GM19099 (cell line): Measurements from ENCODE around the gene AZI2.

Source experiments
- POLR2A ChIP-seq: IDR thresholded peaks from 3 replicates; pipeline ENCODE4 v1.6.1; 2011; ENCODE audit warnings: low read depth; ENCODE audit not compliant: insufficient read length; ENCODE audit errors: extremely low read depth

The AZI2 gene

DNA sequence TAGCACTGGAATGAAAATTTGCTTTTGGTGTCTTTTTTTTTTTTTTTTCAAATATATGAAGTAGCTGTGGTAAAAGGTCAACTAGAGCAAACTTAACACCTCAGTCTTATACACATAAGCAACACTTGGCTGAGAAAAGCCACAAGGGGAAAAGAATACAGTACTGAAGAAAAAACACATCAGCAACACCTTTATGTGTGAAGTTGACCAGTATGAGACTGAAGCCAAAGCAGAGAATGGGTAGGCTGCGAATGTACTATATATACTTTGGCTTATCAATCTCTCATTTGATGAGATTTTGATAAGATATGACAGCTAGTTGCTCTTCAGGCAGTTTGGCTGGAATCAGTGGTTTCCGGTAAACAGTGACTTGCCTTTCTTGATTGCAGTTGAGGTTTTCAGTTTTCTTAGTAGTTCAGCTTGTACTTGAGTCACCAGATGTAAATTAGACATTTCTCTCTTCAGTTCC lies 22.1 kb downstream of the AZI2 start:
- no peak for TF ChIP-seq POLR2A

DNA sequence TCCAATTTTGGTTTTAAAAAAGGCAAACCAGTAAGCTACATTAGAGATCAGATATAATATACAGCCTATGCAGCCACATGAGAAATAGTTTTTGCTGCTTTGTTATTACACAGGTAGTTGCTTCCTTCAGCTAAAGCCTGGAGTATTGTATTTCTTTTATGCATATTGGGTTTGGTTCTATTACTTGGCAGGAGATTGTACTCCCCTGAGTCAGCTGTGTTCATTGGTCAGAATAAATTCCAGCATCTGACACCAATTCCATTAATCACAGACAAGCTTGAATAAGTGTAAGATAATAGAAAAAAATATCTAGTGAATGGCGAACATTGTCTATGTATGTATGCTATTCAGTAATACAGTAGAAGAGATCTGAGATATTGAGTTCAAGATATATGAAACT lies 26.2 kb downstream of the AZI2 start:
- TF ChIP-seq POLR2A, result no peak

DNA sequence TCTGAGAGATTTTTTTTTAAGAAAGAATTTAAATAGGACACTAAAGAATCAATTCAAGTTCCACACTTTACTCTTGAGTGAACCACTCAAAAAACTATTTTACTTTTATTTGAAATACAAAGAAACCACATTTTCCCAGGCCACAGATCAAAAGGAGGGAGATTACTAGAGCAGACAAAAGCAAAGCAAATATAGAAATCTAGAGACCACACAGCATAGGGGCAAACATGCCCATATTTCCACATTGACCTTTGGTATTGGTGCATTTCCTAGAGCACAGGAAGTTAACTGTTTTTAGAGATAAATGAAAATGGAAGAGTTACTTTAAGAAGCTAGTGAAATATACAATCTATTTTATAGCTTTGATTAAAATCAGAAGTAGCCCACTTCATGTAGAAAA lies 27.6 kb downstream of the AZI2 start:
- no peak for TF ChIP-seq POLR2A

DNA sequence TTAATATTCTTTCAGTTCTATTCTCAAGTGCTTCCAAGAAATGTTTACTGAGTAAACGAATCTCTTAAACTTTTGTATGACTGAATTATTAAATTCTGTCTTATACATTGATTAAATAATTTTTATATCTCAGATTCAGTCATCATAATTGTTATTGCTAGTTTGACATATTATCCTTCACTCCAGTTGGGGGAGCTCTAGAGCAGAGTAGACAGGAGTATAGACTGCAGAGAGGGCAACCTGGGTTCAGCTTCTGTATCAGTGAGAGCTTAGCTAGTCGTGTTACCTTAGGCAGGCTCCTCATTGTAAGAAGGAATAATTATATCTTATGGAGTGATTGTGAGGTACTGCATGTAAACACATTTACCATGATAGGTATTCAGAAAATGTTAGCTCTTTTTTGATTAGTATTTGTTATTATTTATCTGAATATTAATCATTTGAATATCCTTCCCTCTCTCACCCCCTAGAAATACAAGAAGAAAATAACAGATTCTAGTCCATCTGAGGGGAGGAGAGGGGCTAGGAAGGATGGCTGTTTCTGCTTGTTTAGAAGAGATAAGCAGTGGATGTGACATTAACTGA lies 31.1 kb downstream of the AZI2 start:
- no peak for TF ChIP-seq POLR2A

DNA sequence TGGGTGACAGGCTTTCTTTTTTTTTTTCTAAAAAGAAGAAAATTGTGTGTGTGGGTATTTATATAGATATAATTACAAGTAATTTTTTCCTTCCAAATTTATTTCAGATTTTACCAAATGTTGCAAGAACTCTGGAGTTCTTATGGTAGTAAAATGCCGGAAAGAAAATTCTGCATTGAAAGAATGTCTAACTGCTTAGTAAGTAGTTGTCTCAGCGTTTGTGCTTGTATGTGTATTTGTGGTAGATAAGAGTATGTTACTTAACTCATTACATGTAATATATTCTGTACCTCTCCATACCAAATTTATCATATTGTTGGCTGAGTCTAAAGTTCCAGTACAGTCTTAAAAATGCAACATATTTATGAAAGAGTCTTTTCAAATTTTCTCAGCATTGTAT lies 32.4 kb downstream of the AZI2 start:
- TF ChIP-seq POLR2A, result no peak

GRCh38 chr3:28315711-28316110 lies 32.9 kb downstream of the AZI2 start:
- no peak for TF ChIP-seq POLR2A

DNA sequence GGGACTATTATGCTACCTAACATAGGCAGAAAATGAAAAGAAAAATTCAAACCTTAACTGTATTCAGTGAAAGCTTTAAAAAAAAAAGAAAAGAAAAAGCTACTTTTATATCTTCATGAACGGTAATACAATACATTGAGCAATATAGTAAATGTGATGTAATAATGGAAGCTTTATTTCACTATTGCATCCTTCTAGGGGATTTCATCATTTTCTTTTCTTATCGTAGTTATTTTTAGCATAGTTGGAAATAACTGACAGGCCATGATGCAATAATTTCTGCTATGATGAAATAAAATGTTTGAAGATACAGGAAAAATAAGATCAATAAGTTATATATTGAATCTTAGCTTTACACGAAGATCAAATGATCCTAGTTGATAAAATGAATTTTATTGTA lies 40.4 kb downstream of the AZI2 start:
- TF ChIP-seq POLR2A, result no peak

GRCh38 chr3:28301688-28302087 lies 46.9 kb downstream of the AZI2 start:
- TF ChIP-seq POLR2A, result no peak

DNA sequence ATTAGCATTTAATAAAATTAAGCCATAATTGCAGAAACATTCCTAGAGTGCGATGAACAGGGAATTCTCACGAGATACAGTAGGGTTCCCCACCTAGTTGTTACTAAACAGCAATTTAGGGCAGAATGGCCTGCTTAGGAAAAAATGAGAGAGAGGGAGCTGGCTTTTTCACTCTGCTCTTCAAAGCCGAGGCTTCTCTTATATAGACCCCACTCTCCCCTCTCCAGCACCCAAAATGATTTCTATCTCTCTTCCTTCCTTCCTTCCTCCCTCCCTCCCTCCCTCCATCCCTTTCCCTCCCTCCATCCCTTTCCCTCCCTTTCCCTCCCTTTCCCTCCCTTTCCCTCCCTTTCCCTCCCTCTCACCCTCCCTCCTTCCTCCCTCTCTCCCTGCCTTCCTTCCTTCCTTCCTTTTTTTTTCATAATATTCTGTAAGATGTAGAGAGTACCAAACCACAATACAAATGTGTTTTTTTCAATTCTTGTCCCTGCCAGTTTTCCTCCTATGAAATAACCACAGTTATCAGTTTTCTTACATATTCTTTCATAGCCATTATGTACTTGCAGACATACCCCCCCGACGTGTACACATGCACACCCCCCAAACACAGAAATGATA lies 48.2 kb downstream of the AZI2 start:
- no peak for TF ChIP-seq POLR2A

- TF ChIP-seq POLR2A, result no peak
Observed at GRCh38 chr3:28299705-28300104, 48.9 kb downstream of the AZI2 start.

DNA sequence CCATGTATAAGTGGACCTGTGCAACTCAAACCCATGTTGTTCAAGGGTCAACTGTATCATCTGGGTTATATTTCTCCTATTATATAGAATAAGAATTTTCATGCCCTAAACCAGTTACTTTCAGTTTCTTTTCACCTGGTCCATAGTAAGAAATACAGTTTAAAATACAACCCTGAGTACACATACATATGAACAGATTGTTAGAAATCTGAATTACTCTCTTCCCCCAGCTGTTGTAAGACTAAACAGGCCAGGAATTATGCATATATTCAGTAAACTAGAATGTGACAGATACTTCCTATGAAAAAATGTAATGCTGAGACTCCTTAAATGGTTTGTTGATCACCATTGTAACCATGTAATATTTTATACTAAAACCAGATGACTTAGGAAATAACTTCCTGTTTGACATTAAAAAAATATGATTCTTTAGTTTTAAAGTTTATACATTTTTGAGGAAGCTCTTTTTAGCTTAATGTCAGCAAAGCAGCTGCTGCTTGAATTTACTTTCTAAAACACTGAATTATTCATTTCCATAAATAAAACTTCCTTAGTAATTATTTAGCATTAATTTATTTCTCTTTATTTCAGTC lies 52.6 kb downstream of the AZI2 start:
- TF ChIP-seq POLR2A, result no peak

DNA sequence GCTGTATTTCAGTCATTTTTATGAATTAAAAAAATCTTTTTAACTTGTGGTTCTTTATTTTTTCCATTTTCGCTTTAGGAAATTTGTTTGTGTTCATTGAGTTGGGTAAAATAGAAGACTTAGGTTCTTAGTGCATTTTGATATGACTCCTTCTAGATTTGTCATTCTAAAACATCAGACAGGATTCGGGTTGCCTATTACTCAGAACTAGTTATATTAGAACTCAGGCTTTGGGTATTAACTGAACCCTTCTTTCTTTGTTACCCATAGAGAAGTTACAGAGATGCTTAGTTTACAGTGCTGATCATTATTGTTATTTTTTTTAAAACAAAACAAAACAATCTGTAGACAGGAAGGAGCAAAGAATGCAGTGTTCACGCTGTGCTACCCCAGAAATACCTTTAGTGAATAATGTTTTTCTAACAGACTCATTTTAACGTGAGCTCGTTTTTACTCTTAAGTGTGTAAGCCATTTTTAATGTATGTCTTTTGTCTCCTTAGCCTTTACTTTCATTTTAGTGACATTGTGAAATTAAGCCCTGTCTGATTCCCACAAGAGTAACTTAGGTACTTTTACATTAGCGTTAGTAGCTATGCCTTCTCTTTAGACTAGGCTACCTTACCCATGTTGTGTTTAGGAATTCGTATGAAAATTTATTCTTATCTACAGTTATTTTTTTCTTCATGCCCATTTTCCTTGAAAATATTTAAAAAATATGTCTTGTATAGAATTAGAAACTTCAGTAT lies 53.8 kb downstream of the AZI2 start:
- TF ChIP-seq POLR2A, result no peak

DNA sequence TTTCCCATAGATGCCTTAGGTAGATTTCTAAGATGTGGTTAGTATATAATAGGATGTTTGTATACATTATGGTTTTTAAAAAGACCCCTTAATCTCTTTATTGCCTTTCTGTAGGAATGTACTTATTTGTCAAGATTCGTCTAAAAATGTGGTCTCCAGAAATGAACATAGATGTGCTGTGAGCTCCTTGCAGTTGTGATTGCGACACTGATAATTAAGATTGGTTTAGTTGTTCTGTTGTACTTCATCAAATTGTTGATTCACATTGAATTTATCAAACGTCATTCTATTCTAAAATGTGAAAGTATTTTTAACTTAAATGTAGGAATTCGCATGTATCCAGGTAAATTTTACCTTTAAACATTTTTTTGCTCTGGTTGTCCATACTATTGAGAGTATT lies 56.0 kb downstream of the AZI2 start:
- no peak for TF ChIP-seq POLR2A

GRCh38 chr3:28291577-28291976 lies 57.0 kb downstream of the AZI2 start:
- TF ChIP-seq POLR2A, result no peak

- TF ChIP-seq POLR2A, result no peak
Observed at GRCh38 chr3:28290863-28291300, 57.7 kb downstream of the AZI2 start.

DNA sequence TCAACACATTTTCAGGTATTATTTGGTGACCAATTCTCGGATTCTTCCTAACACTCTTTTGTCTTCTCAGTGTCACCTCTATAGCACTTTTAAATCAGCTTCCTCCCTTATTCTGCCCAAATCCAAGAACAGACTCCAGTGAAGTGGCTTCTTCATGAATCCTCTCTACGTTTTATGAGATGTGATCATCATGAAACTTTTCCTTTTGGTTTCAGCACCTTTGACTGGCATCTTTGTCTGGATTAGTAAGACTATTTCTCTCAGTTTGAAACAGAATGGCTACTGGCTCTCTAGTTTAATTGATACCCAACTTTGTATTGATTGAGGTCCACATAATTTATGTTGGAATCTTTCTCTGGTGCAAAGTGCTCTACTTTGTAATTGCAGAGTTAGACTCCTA lies 61.6 kb downstream of the AZI2 start:
- no peak for TF ChIP-seq POLR2A
